Sigmoid colon (tissue), 4 donors: ENCODE data around the gene SLCO2A1.
"Not testable (repeated sequence)": the region's sequence is repeated elsewhere in the genome, so short reads cannot be mapped to it uniquely, and the experiment has no call there.

ENCODE experiments used
- CTCF ChIP-seq, 4 experiments: fragments of 450-650 bp in 3 of 4; fragments of 200-600 bp in 1 of 4; IDR thresholded peaks; one replicate each; pipeline ENCODE4 v1.5.1; 2016 to 2019; ENCODE audit warnings: antibody characterized with exemption in 4 of 4, mild to moderate bottlenecking in 3 of 4, moderate library complexity in 2 of 4
- EP300 ChIP-seq, 4 donors: sonication (generic); formaldehyde crosslinking; IDR thresholded peaks; one replicate each; pipeline ENCODE4 v1.6.1; 2017; ENCODE audit warnings: antibody characterized with exemption in 4 of 4
- POLR2A ChIP-seq, 2 donors: fragments of 450-650 bp; IDR thresholded peaks; one replicate each; pipeline ENCODE4 v1.6.1; 2016; ENCODE audit warnings: antibody characterized with exemption in 2 of 2, mild to moderate bottlenecking in 2 of 2, moderate library complexity in 2 of 2
- POLR2AphosphoS5 ChIP-seq, 4 donors: sonication (generic); formaldehyde crosslinking; IDR thresholded peaks; one replicate each; pipeline ENCODE4 v1.6.1; 2017; ENCODE audit warnings: antibody characterized with exemption in 4 of 4

GRCh38 chr3:134070281-134070680, 40.6 kb upstream of the SLCO2A1 start:
- not testable (repeated sequence) for TF ChIP-seq EP300, CTCF, POLR2A, POLR2AphosphoS5 (IDR thresholded peaks at IDR 0.05)
